HEK293 (cell line): ENCODE data around the gene NRP2.
A peak's percentile ranks its signal among the peaks of the same experiment; 100 is the strongest.

Source experiments
- CTCF ChIA-PET: fragments of 350-600 bp; formaldehyde crosslinking; extraction: SDS; loops from one replicate; lab custom pipeline; 2021; ENCODE audit warnings: antibody characterized with exemption; lab: Yijun Ruan, JAX
- POLR2A ChIA-PET: fragments of 300-600 bp; formaldehyde crosslinking; extraction: SDS; loops from one replicate; lab custom pipeline; 2020; ENCODE audit warnings: antibody characterized with exemption, inconsistent platforms; lab: Yijun Ruan, JAX
- H3K27ac ChIP-seq: fragments of 200-500 bp; sonication (Bioruptor generic); 2 replicates; pipeline ENCODE4 v1.5.1; 2014; ENCODE audit warnings: low read depth, low read length, control low read depth, inconsistent platforms; ENCODE audit errors: extremely low read depth
- H3K36me3 ChIP-seq, 2 experiments: fragments of 200-500 bp in 1 of 2; sonication (Bioruptor generic) in 1 of 2; 1 replicate in 1 of 2; 2 replicates in 1 of 2; pipeline ENCODE4 v1.5.1; 2014 to 2017; ENCODE audit warnings: inconsistent platforms in 2 of 2, low read length in 2 of 2; ENCODE audit not compliant: control insufficient read depth in 2 of 2, insufficient read depth in 1 of 2
- H3K4me1 ChIP-seq: fragments of 200-500 bp; sonication (Bioruptor generic); 2 replicates; pipeline ENCODE4 v1.5.1; 2014; ENCODE audit warnings: mild to moderate bottlenecking, low read length, inconsistent platforms; ENCODE audit not compliant: control insufficient read depth, insufficient read depth
- H3K4me3 ChIP-seq: 2 replicates; pipeline ENCODE4 v1.5.1; 2011; ENCODE audit warnings: low read depth, mild to moderate bottlenecking, control low read depth, low read length, moderate library complexity
- H3K9me3 ChIP-seq: fragments of 200-500 bp; sonication (Bioruptor generic); 2 replicates; pipeline ENCODE4 v1.5.1; 2014; ENCODE audit warnings: low read depth, low read length, inconsistent platforms; ENCODE audit not compliant: control insufficient read depth, insufficient read depth
- BCL11B ChIP-seq: fragments of 450-650 bp; formaldehyde crosslinking; IDR thresholded peaks from 2 replicates; pipeline ENCODE4 v1.5.1; 2016; ENCODE audit warnings: low read depth, missing biosample characterization, missing genetic modification characterization
- EGR2 ChIP-seq: fragments of 450-650 bp; formaldehyde crosslinking; IDR thresholded peaks from 2 replicates; pipeline ENCODE4 v1.5.1; 2016; ENCODE audit warnings: low read depth, missing biosample characterization, missing genetic modification characterization
- GLIS2 ChIP-seq: fragments of 450-650 bp; formaldehyde crosslinking; IDR thresholded peaks from 2 replicates; pipeline ENCODE4 v1.5.1; 2016; ENCODE audit warnings: missing biosample characterization, missing genetic modification characterization
- MZF1 ChIP-seq: fragments of 450-650 bp; formaldehyde crosslinking; IDR thresholded peaks from 2 replicates; pipeline ENCODE4 v1.5.1; 2017; ENCODE audit warnings: missing biosample characterization, missing genetic modification characterization, borderline replicate concordance
- REPIN1 ChIP-seq: fragments of 450-650 bp; formaldehyde crosslinking; IDR thresholded peaks from 2 replicates; pipeline ENCODE4 v1.5.1; 2017; ENCODE audit warnings: missing biosample characterization, missing genetic modification characterization, low read depth
- SP2 ChIP-seq: fragments of 450-650 bp; formaldehyde crosslinking; IDR thresholded peaks from 2 replicates; pipeline ENCODE4 v1.5.1; 2016; ENCODE audit warnings: missing biosample characterization, missing genetic modification characterization
- SP7 ChIP-seq: fragments of 450-650 bp; formaldehyde crosslinking; IDR thresholded peaks from 2 replicates; pipeline ENCODE4 v1.5.1; 2016; ENCODE audit warnings: missing biosample characterization, missing genetic modification characterization
- TCF7L2 ChIP-seq: IDR thresholded peaks from 2 replicates; pipeline ENCODE4 v1.6.1; 2011; ENCODE audit warnings: low read depth, mild to moderate bottlenecking, inconsistent platforms, low read length, moderate library complexity, borderline replicate concordance
- TRIM28 ChIP-seq: IDR thresholded peaks from 2 replicates; pipeline ENCODE4 v1.6.1; 2011; ENCODE audit warnings: low read length, control low read depth, borderline replicate concordance
- ZFHX2 ChIP-seq: fragments of 450-650 bp; formaldehyde crosslinking; conservative IDR thresholded peaks from 2 replicates; pipeline ENCODE4 v1.5.1; 2016; ENCODE audit warnings: missing biosample characterization, missing genetic modification characterization
- ZIC2 ChIP-seq: fragments of 450-650 bp; formaldehyde crosslinking; IDR thresholded peaks from 2 replicates; pipeline ENCODE4 v1.5.1; 2016; ENCODE audit warnings: missing biosample characterization, missing genetic modification characterization
- ZNF146 ChIP-seq: fragments of 450-650 bp; formaldehyde crosslinking; IDR thresholded peaks from 2 replicates; pipeline ENCODE4 v1.5.1; 2016; ENCODE audit warnings: missing biosample characterization, missing genetic modification characterization
- ZNF221 ChIP-seq: fragments of 450-650 bp; formaldehyde crosslinking; IDR thresholded peaks from 2 replicates; pipeline ENCODE4 v1.5.1; 2017; ENCODE audit warnings: missing biosample characterization, missing genetic modification characterization, borderline replicate concordance
- ZNF302 ChIP-seq: fragments of 450-650 bp; formaldehyde crosslinking; IDR thresholded peaks from 2 replicates; pipeline ENCODE4 v1.5.1; 2016; ENCODE audit warnings: missing biosample characterization, missing genetic modification characterization, low read depth
- ZNF530 ChIP-seq: fragments of 450-650 bp; formaldehyde crosslinking; IDR thresholded peaks from 2 replicates; pipeline ENCODE4 v1.5.1; 2016; ENCODE audit warnings: low read depth, missing biosample characterization, missing genetic modification characterization
- ZNF639 ChIP-seq: fragments of 450-650 bp; formaldehyde crosslinking; IDR thresholded peaks from 2 replicates; pipeline ENCODE4 v1.5.1; 2016; ENCODE audit warnings: missing biosample characterization, missing genetic modification characterization
- ZNF677 ChIP-seq: fragments of 450-650 bp; IDR thresholded peaks from 2 replicates; pipeline ENCODE4 v1.5.0; 2018; ENCODE audit warnings: missing biosample characterization, mild to moderate bottlenecking, missing genetic modification characterization, moderate library complexity
- ZNF692 ChIP-seq: fragments of 450-650 bp; formaldehyde crosslinking; IDR thresholded peaks from 2 replicates; pipeline ENCODE4 v1.5.1; 2016; ENCODE audit warnings: missing biosample characterization, missing genetic modification characterization
- ZNF707 ChIP-seq: fragments of 450-650 bp; formaldehyde crosslinking; IDR thresholded peaks from 2 replicates; pipeline ENCODE4 v1.5.1; 2016; ENCODE audit warnings: missing biosample characterization, missing genetic modification characterization
- ZNF843 ChIP-seq: fragments of 450-650 bp; formaldehyde crosslinking; IDR thresholded peaks from 2 replicates; pipeline ENCODE4 v1.5.1; 2016; ENCODE audit warnings: missing biosample characterization, missing genetic modification characterization
- TF ChIP-seq, protein P1 (sequence below): fragments of 450-650 bp; IDR thresholded peaks from 2 replicates; pipeline ENCODE4 v1.5.1; 2018; ENCODE audit warnings: missing biosample characterization, missing genetic modification characterization
- TF ChIP-seq, protein P2 (sequence below): sonication (generic); formaldehyde crosslinking; IDR thresholded peaks from 2 replicates; pipeline ENCODE4 v1.8.1; 2022; ENCODE audit warnings: mild to moderate bottlenecking, moderate library complexity, missing genetic modification reagents

The NRP2 gene

GRCh38 chr2:205800224-205800623, 117.9 kb downstream of the NRP2 start (continued):
- no peak for TF ChIP-seq ZNF639 (tag by site-specific recombination)
- TF ChIP-seq, protein P1, sequence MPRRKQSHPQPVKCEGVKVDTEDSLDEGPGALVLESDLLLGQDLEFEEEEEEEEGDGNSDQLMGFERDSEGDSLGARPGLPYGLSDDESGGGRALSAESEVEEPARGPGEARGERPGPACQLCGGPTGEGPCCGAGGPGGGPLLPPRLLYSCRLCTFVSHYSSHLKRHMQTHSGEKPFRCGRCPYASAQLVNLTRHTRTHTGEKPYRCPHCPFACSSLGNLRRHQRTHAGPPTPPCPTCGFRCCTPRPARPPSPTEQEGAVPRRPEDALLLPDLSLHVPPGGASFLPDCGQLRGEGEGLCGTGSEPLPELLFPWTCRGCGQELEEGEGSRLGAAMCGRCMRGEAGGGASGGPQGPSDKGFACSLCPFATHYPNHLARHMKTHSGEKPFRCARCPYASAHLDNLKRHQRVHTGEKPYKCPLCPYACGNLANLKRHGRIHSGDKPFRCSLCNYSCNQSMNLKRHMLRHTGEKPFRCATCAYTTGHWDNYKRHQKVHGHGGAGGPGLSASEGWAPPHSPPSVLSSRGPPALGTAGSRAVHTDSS = no peak
- TF ChIP-seq, all 188 proteins: peak for 0

- CTCF ChIA-PET = interaction anchor here (0.6 to 1.8 kb wide), 4 partner anchors 14 to 1815 kb away, joined by 3 to 7 read pairs (median 4); no protein-coding TSS in a partner anchor
- TF ChIP-seq ZFHX2 (tag by site-specific recombination) (peak; percentile 49; the same call in 1 of the 2 replicates), MZF1 (no peak), EGR2 (peak; percentile 39; the same call in 1 of the 2 replicates)
- Histone ChIP-seq H3K4me3 (no peak overlapping the region), H3K4me1 (no peaks in the 10 kb centered on the region), H3K36me3 (no peaks in the 10 kb centered on the region), H3K27ac (no peak overlapping the region), H3K9me3 (no peaks in the 10 kb centered on the region)
- POLR2A ChIA-PET = no interaction called here
Measured at GRCh38 chr2:205800773-205801172, 118.5 kb downstream of the NRP2 start.

DNA sequence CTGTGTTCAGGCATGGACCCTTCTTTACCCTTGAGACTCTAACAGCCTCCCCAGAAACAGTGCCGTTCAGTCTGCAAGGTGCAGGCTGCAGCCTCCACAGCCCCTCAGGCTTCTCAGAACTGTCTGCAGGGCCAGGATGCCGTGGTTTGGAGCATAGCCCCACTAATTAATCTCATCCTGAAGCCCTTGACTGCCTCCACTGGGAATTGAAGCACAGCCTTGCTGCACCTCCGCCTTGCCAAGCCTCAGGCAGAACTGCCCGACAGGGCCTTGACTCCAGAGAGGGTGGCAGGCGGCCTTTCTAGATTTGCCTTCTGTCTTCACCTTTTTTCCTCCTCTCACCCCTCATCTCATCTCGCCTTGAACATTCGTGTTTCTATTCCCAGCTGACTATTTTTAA, 119.8 kb downstream of the NRP2 start:
- no peak overlapping the region for H3K4me3 ChIP-seq
- H3K4me1 ChIP-seq = no peaks in the 10 kb centered on the region
- POLR2A ChIA-PET = no interaction called here
- CTCF ChIA-PET = interaction anchor here (1.5 kb wide), 1 partner anchor 26 kb away, joined by 3 read pairs; no protein-coding TSS in a partner anchor
- no peaks in the 10 kb centered on the region for H3K9me3 ChIP-seq
- H3K36me3 ChIP-seq = no peaks in the 10 kb centered on the region
- H3K27ac ChIP-seq = no peak overlapping the region
- TF ChIP-seq TRIM28 (no peak), ZNF221 (tag by site-specific recombination) (no peak), ZNF146 (tag by site-specific recombination) (no peak), ZNF302 (tag by site-specific recombination) (no peak), ZNF530 (tag by site-specific recombination) (no peak), BCL11B (tag by site-specific recombination) (no peak), REPIN1 (tag by site-specific recombination) (no peak), GLIS2 (tag by site-specific recombination) (no peak), ZIC2 (tag by site-specific recombination) (no peak)
- TF ChIP-seq, protein P2, sequence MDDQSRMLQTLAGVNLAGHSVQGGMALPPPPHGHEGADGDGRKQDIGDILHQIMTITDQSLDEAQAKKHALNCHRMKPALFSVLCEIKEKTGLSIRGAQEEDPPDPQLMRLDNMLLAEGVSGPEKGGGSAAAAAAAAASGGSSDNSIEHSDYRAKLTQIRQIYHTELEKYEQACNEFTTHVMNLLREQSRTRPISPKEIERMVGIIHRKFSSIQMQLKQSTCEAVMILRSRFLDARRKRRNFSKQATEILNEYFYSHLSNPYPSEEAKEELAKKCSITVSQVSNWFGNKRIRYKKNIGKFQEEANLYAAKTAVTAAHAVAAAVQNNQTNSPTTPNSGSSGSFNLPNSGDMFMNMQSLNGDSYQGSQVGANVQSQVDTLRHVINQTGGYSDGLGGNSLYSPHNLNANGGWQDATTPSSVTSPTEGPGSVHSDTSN = no peak

DNA sequence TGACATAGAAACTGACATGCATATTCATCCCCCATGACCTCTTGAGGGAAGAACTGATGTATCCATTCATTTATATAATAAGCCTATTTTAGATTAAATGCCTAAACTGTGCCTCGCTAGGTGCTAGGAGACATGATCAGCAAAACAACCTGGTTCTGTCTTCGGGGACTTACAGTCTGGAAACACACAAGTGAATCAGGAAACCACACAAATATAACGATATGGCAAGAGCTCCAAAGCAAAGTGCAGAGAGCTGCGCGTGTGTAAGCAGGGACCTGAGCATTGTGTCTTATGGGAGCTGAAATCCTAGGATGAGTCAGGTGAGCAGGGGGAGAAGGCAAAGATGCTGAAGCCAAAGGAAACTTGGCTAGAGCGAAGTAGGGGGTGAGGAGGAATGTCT, 120.6 kb downstream of the NRP2 start:
- CTCF ChIA-PET = interaction anchor here (0.5 to 2.4 kb wide), 3 partner anchors 11 to 27 kb away, joined by 3 to 7 read pairs (median 3); no protein-coding TSS in a partner anchor
- Histone ChIP-seq H3K9me3 (no peaks in the 10 kb centered on the region), H3K27ac (no peak overlapping the region), H3K4me3 (no peak overlapping the region), H3K4me1 (no peaks in the 10 kb centered on the region), H3K36me3 (no peaks in the 10 kb centered on the region)
- POLR2A ChIA-PET = no interaction called here
- TF ChIP-seq, protein P2 = no peak
- TF ChIP-seq SP2 (tag by site-specific recombination) = no peak
- TF ChIP-seq ZNF677 (tag by site-specific recombination) = no peak
- TF ChIP-seq SP7 (tag by site-specific recombination) = no peak
- no peak for TF ChIP-seq ZNF843
- no peak for TF ChIP-seq ZNF707 (tag by site-specific recombination)
- TF ChIP-seq ZNF692 (tag by site-specific recombination) = no peak
- TF ChIP-seq TCF7L2 = no peak
